GM18526 (cell line): ENCODE measurements around the gene MUL1.

Experiments
- POLR2A ChIP-seq: IDR thresholded peaks from 3 replicates; pipeline ENCODE4 v1.6.1; 2011; ENCODE audit not compliant: insufficient read length; ENCODE audit errors: extremely low read depth

Gene MUL1

DNA sequence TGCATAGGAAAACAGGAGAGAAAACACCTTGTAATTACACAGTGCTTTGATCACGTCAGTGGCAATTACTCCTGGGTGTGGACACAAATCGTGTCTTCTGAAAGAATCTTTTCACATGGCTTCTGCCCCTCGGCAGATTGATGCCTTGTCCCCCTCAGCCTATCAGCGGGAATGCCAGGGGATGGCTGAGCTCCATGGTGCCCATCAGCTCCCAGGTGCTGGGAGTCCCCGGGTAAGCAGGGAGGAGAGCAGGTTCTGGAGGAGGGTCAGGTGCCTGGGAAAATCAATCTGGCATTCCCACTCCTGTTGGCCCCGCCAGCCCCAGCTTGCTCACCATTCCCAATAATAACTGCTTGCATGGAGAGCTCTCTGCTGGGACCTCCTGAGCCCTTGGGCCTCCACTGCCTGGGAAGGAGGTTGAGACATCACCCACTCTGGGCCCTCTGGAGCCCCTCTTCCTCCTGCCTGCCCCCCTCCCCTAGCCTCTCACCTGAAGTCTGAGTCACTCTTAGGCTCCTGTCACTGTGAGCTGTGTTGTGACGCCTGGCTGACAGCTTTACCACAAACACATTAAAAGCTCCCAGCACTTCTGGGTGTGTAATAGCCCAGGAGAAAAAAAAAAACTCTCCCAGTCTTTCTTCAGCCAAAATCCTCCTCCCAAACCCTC, 26.9 kb downstream of the MUL1 start:
- TF ChIP-seq POLR2A: no peak

GRCh38 chr1:20480243-20480944, 27.6 kb downstream of the MUL1 start:
- no peak for TF ChIP-seq POLR2A

- TF ChIP-seq POLR2A: no peak
Observed at GRCh38 chr1:20479840-20480239, 28.1 kb downstream of the MUL1 start.

DNA sequence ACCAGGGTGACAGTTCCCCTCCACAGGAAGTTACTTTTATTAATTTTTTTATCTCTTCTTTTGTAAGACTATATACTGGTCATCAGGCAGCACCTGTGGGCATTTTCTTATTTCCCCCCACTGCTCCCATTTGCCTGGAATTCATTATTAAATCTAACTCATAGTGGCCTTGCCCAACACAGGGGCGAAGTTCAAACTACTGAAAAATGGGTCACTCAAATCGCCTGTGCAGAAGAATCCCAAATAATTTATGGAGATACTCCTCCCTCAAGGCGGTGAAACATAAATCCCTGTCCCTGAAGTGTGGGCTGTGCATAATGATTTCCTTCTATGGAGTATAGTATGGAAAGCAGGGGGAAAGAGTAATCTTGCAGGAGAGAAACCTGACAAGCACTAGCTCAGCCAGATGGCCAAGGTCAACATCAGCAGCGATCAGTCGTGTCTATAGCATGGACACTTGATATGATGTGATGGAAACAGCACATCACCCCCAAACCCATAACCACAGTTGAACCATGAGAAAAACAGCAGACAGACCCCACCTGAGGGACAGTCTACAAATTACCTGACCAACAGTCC, 29.8 kb downstream of the MUL1 start:
- no peak for TF ChIP-seq POLR2A

- TF ChIP-seq POLR2A: no peak
Observed at GRCh38 chr1:20477348-20478056, 30.4 kb downstream of the MUL1 start.

DNA sequence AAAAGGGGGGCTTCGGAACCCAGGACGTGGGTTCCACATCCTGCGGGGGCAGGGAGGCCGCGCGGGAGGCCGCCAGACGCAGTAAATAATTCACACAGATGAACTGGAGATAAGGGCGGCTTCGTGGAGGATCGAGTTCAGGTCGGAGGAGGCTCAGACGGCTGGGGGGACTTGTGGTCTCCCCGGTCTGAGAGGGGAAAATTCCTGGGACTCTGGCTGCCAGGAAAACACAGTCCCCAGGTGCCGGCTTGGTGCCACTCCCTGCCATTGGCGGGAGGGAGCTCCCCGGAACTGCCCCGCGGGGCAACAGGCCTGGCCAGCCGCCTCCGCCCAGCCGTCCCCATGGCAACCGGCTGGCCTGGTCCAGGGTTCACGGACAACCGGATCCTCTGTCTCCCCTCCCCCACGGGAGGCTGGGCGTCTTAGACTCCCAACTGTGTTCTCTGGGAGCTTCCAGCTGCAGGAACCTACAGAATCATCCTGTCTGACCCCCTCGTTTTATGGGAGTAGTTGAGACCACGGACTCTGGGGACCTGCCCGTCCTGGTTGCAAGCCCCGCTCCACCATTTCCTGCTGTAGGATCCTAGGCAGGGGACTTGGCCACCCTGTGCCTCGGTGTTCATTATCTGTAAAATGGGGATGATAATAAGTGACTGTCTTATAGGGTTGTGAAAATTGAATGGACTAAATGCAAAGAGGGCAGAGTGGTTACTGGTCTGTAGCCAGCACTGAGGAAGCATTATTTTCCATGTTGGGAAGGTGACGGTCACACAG, 31.5 kb downstream of the MUL1 start:
- no peak for TF ChIP-seq POLR2A

GRCh38 chr1:20474996-20475395, 33.0 kb downstream of the MUL1 start:
- no peak for TF ChIP-seq POLR2A

GRCh38 chr1:20474333-20474975, 33.5 kb downstream of the MUL1 start:
- TF ChIP-seq POLR2A: no peak

DNA sequence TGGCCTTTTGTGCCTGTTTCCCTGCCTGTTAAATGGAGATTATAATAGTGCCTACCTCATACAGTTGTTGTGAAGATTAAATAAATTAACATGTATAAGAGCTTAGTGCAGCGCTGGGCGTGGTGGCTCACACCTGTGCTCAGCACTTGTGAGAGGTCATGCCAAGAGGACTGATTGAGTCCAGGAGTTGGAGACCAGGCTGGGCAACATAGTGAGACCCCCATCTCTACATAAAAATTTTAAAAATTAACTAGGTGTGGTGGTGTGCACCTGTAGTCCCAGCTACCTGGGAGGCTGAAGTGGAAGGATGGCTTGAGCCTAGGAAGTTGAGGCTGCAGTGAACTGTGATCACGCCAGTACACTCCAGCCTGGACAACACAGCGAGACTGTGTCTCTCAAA, 34.1 kb downstream of the MUL1 start:
- TF ChIP-seq POLR2A: no peak

GRCh38 chr1:20472860-20473711, 34.9 kb downstream of the MUL1 start:
- no peak for TF ChIP-seq POLR2A

- TF ChIP-seq POLR2A: no peak
Observed at GRCh38 chr1:20472121-20472520, 35.8 kb downstream of the MUL1 start.

DNA sequence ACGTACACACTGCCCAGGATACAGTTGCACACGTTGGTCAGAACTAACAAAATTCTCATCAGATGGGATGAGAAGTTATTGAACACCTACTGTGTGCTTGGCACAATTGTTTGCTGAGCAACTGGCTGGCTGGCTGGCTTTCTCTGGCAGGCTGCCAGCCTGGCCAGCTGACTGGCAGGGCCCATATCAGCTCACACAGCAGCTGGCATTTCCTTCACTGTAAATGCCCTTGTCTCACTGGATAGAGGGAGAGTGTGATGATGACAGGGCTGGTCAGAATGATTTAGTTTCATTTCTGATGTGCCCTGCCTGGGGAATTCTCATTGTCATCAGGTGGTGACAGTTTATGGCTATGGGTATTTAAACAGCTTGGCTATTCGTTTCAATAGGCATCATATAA, 37.8 kb downstream of the MUL1 start:
- TF ChIP-seq POLR2A: no peak

DNA sequence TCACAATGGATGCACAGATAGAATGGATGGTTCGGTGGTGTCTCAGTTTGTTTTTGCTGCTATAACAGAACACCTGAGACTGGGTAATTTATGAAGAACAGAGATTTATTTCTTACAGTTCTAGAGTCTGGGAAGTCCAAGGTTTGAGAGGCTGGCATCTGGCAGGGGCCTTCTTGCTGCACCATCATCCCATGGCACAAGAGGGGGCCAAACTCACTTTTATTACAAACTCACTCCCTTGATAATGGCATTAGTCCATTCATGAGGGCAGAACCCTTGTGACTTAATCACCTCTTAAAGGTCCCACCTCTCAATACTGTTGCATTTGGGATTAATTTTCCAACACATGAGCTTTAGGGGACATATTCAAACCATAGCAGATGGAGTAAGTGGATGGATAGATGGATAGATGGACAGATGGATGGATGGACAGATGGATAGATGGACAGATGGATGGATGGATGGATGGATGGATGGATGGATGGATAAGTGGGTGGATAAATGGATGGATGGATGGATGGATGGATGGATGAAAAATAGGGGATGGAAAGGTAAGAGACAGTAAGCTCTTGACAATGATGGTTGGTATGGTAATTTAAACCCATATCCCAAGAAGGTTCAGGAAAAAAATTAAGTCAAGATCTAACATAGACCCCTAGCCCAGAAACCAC, 38.4 kb downstream of the MUL1 start:
- no peak for TF ChIP-seq POLR2A
